ENCODE results near the gene MSL1. TPM values are rescaled to one million over a fixed set of nuclear protein-coding genes. Genes with fewer than 3 reads are reported as not detected.
A peak's percentile ranks its signal among the peaks of the same experiment; 100 is the strongest.

Gene MSL1
- total and polyA plus RNA-seq, 2 of the 13 experiments (the other 11 are each of a cell fraction or from before 2014, with no cell fraction given) = 63.8 to 88.5 TPM

DNA sequence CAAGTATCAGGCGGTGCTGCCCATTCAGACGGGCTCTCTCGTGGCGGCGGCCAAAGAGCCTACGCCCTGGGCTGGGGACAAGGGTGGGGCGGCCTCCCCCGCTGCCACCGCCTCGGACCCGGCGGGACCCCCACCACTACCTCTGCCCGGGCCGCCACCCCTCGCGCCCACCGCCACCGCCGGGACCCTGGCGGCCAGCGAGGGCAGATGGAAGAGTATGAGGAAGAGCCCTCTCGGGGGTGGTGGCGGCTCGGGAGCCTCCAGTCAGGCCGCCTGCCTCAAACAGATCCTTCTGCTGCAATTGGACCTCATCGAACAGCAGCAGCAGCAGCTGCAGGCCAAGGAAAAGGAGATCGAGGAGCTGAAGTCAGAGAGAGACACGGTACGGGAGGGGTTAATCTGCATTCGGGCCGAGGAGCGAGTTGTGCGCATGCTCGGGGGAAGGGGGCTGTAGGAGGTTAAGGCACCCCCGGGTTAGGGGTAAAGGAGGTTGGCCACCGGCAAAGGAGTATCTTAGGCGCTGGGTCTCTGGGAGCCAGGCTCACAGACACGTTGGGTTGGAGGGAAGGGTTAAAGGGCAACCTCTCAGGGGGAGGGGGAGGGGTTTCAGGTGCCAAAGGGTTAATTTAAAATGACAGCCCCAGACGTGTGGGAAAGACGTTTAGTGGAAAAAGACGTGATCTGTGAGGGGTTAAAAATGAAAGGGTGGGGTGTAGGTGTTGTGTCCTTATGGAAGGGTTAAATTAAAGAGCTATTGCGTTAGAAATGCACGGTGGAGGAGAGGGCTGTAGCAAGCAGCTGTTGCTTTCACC, 1.4 kb downstream of the MSL1 start (continued):
- TF ChIP-seq, protein P1, sequence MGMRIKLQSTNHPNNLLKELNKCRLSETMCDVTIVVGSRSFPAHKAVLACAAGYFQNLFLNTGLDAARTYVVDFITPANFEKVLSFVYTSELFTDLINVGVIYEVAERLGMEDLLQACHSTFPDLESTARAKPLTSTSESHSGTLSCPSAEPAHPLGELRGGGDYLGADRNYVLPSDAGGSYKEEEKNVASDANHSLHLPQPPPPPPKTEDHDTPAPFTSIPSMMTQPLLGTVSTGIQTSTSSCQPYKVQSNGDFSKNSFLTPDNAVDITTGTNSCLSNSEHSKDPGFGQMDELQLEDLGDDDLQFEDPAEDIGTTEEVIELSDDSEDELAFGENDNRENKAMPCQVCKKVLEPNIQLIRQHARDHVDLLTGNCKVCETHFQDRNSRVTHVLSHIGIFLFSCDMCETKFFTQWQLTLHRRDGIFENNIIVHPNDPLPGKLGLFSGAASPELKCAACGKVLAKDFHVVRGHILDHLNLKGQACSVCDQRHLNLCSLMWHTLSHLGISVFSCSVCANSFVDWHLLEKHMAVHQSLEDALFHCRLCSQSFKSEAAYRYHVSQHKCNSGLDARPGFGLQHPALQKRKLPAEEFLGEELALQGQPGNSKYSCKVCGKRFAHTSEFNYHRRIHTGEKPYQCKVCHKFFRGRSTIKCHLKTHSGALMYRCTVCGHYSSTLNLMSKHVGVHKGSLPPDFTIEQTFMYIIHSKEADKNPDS (CRISPR knock-in tag; IDR thresholded peaks at IDR 0.05) = 0 out of 2 replicates have a peak, but pooled peaks have one; percentile 45
- TF ChIP-seq, protein P2, sequence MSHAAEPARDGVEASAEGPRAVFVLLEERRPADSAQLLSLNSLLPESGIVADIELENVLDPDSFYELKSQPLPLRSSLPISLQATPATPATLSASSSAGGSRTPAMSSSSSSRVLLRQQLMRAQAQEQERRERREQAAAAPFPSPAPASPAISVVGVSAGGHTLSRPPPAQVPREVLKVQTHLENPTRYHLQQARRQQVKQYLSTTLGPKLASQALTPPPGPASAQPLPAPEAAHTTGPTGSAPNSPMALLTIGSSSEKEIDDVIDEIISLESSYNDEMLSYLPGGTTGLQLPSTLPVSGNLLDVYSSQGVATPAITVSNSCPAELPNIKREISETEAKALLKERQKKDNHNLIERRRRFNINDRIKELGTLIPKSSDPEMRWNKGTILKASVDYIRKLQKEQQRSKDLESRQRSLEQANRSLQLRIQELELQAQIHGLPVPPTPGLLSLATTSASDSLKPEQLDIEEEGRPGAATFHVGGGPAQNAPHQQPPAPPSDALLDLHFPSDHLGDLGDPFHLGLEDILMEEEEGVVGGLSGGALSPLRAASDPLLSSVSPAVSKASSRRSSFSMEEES (CRISPR knock-in tag; IDR thresholded peaks at IDR 0.05) = 0 out of 2 replicates have a peak, but pooled peaks have one; percentile 8
- TF ChIP-seq, protein P3, sequence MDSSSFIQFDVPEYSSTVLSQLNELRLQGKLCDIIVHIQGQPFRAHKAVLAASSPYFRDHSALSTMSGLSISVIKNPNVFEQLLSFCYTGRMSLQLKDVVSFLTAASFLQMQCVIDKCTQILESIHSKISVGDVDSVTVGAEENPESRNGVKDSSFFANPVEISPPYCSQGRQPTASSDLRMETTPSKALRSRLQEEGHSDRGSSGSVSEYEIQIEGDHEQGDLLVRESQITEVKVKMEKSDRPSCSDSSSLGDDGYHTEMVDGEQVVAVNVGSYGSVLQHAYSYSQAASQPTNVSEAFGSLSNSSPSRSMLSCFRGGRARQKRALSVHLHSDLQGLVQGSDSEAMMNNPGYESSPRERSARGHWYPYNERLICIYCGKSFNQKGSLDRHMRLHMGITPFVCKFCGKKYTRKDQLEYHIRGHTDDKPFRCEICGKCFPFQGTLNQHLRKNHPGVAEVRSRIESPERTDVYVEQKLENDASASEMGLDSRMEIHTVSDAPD (CRISPR knock-in tag; IDR thresholded peaks at IDR 0.05) = peak; percentile 67
- TF ChIP-seq KLF16 (CRISPR knock-in tag; IDR thresholded peaks at IDR 0.05) (no peak), MBNL3 (CRISPR knock-in tag; conservative IDR thresholded peaks at IDR 0.05) (no peak), KDM5A (IDR thresholded peaks at IDR 0.05; ENCODE audit: borderline replicate concordance, low read length) (peak; percentile 84), SALL1 (CRISPR knock-in tag; IDR thresholded peaks at IDR 0.05) (peak; percentile 70), REXO4 (CRISPR knock-in tag; IDR thresholded peaks at IDR 0.05; ENCODE audit: borderline replicate concordance) (no peak), KDM3A (CRISPR knock-in tag; IDR thresholded peaks at IDR 0.05; ENCODE audit: low read depth) (no peak)
- TF ChIP-seq, protein P4, sequence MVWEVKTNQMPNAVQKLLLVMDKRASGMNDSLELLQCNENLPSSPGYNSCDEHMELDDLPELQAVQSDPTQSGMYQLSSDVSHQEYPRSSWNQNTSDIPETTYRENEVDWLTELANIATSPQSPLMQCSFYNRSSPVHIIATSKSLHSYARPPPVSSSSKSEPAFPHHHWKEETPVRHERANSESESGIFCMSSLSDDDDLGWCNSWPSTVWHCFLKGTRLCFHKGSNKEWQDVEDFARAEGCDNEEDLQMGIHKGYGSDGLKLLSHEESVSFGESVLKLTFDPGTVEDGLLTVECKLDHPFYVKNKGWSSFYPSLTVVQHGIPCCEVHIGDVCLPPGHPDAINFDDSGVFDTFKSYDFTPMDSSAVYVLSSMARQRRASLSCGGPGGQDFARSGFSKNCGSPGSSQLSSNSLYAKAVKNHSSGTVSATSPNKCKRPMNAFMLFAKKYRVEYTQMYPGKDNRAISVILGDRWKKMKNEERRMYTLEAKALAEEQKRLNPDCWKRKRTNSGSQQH (CRISPR knock-in tag; IDR thresholded peaks at IDR 0.05; ENCODE audit: low read depth) = peak; percentile 51; the same call in 1 of the 2 replicates
- TF ChIP-seq, protein P5, sequence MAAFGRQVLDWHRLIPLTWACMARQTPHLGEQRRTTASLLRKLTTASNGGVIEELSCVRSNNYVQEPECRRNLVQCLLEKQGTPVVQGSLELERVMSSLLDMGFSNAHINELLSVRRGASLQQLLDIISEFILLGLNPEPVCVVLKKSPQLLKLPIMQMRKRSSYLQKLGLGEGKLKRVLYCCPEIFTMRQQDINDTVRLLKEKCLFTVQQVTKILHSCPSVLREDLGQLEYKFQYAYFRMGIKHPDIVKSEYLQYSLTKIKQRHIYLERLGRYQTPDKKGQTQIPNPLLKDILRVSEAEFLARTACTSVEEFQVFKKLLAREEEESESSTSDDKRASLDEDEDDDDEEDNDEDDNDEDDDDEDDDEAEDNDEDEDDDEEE (CRISPR knock-in tag; IDR thresholded peaks at IDR 0.05) = peak; percentile 66; the same call in 1 of the 2 replicates
- TF ChIP-seq, protein P6, sequence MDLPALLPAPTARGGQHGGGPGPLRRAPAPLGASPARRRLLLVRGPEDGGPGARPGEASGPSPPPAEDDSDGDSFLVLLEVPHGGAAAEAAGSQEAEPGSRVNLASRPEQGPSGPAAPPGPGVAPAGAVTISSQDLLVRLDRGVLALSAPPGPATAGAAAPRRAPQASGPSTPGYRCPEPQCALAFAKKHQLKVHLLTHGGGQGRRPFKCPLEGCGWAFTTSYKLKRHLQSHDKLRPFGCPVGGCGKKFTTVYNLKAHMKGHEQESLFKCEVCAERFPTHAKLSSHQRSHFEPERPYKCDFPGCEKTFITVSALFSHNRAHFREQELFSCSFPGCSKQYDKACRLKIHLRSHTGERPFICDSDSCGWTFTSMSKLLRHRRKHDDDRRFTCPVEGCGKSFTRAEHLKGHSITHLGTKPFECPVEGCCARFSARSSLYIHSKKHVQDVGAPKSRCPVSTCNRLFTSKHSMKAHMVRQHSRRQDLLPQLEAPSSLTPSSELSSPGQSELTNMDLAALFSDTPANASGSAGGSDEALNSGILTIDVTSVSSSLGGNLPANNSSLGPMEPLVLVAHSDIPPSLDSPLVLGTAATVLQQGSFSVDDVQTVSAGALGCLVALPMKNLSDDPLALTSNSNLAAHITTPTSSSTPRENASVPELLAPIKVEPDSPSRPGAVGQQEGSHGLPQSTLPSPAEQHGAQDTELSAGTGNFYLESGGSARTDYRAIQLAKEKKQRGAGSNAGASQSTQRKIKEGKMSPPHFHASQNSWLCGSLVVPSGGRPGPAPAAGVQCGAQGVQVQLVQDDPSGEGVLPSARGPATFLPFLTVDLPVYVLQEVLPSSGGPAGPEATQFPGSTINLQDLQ (CRISPR knock-in tag; IDR thresholded peaks at IDR 0.05) = peak; percentile 73; the same call in 1 of the 2 replicates
- TF ChIP-seq, protein P7, sequence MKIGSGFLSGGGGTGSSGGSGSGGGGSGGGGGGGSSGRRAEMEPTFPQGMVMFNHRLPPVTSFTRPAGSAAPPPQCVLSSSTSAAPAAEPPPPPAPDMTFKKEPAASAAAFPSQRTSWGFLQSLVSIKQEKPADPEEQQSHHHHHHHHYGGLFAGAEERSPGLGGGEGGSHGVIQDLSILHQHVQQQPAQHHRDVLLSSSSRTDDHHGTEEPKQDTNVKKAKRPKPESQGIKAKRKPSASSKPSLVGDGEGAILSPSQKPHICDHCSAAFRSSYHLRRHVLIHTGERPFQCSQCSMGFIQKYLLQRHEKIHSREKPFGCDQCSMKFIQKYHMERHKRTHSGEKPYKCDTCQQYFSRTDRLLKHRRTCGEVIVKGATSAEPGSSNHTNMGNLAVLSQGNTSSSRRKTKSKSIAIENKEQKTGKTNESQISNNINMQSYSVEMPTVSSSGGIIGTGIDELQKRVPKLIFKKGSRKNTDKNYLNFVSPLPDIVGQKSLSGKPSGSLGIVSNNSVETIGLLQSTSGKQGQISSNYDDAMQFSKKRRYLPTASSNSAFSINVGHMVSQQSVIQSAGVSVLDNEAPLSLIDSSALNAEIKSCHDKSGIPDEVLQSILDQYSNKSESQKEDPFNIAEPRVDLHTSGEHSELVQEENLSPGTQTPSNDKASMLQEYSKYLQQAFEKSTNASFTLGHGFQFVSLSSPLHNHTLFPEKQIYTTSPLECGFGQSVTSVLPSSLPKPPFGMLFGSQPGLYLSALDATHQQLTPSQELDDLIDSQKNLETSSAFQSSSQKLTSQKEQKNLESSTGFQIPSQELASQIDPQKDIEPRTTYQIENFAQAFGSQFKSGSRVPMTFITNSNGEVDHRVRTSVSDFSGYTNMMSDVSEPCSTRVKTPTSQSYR (CRISPR knock-in tag; IDR thresholded peaks at IDR 0.05; ENCODE audit: borderline replicate concordance) = peak; percentile 90
